ENCODE data around the gene TSPAN14. TPM values are rescaled to one million over a fixed set of nuclear protein-coding genes. Genes with fewer than 3 reads are reported as not detected.

The TSPAN14 gene
- polyA plus RNA-seq, 3 donors, result 123 to 160 (median 146) TPM

DNA sequence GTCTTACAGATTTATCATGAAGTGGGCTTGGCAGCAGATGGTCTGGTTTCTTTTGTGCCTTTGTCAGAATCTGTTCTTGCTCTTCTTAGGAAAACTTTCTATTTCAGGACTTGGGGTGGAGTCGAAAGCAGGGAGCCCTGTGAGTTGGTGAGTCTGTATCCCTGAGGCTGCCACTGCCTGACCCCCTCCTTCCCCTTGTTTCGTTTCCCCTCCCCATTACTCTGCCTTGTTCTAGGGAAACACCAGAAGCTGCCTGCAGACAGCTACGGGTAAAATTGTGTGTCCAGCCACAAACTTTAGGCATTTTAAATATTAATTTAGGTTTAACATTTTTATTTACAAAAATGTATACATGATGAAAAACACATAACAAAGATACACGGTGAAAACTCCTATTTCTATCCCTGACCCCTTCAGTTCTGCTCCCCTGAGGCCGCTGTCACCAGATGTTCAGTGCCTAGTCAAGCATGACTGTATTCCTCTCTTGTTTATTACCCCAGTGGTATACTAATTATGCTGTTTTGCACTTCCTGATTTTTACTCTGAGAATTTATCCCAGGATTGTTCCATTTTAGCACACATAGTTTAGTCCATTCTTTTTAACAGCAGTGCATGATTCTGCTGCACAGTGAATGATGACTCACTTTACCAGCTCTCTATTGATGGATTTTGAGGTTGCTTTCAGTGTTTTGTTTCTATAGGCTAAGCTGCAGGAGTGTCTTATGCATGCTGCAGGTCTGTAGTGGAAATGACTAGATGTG is 9.1 kb downstream of the TSPAN14 start:
- H2AFZ ChIP-seq (ENCODE audit: insufficient read depth, low read depth, low read length, poor library complexity, severe bottlenecking), result no peak overlapping the region
- Mint-ChIP-seq H3K36me3 (peaks cover 18 to 41% of the 10 kb centered on the region in 2 donors), H3K4me3 (peak overlapping the region; percentile 24 to 56), H3K27ac (peak overlapping the region; percentile 79 to 94 (median 87)), H3K9me3 (peaks cover 0 to 3% (median 0%) of the 10 kb centered on the region in 7 donors), H3K4me1 (peaks cover 99% of the 10 kb centered on the region), H3K27me3 (ENCODE audit: low read depth in 3 of 3) (peaks cover 0 to 2% (median 0%) of the 10 kb centered on the region in 3 donors)
- H3K9me3 ChIP-seq (replicated peaks in 1 of 2; ENCODE audit: control insufficient read depth in 1 of 2, insufficient read depth in 1 of 2, low read length in 2 of 2), result no peaks in the 10 kb centered on the region
- H3K36me3 ChIP-seq (replicated peaks in 1 of 2; ENCODE audit: control insufficient read depth in 1 of 2, insufficient read depth in 2 of 2, low read length in 2 of 2), result peaks cover 0 to 10% of the 10 kb centered on the region in 2 donors
- DNase-seq, result peak in 1 of 3 donors; percentile 58
- H3K79me2 ChIP-seq (ENCODE audit: insufficient read depth, low read length), result peaks cover 100% of the 10 kb centered on the region
- peaks cover 100% of the 10 kb centered on the region for H4K20me1 ChIP-seq (ENCODE audit: insufficient read depth, low read length)
- WGBS (ENCODE audit: insufficient coverage), result 40% methylated on average over 2 of the region's 5 CpGs
- TF ChIP-seq, protein P1, sequence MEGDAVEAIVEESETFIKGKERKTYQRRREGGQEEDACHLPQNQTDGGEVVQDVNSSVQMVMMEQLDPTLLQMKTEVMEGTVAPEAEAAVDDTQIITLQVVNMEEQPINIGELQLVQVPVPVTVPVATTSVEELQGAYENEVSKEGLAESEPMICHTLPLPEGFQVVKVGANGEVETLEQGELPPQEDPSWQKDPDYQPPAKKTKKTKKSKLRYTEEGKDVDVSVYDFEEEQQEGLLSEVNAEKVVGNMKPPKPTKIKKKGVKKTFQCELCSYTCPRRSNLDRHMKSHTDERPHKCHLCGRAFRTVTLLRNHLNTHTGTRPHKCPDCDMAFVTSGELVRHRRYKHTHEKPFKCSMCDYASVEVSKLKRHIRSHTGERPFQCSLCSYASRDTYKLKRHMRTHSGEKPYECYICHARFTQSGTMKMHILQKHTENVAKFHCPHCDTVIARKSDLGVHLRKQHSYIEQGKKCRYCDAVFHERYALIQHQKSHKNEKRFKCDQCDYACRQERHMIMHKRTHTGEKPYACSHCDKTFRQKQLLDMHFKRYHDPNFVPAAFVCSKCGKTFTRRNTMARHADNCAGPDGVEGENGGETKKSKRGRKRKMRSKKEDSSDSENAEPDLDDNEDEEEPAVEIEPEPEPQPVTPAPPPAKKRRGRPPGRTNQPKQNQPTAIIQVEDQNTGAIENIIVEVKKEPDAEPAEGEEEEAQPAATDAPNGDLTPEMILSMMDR (IDR thresholded peaks at IDR 0.05), result no peak
- H3K4me1 ChIP-seq (ENCODE audit: control insufficient read depth in 1 of 2, insufficient read depth in 2 of 2, low read length in 2 of 2), result peaks cover 100% of the 10 kb centered on the region in 2 donors
- intact Hi-C loops (cut with micrococcal nuclease), result loop anchor here in 1 of 2 donors (1.0 kb wide), 1 partner anchor 8 kb away; no protein-coding TSS in a partner anchor
- no peak overlapping the region for H3K9ac ChIP-seq (ENCODE audit: insufficient read depth, low read length, poor library complexity, severe bottlenecking)
- peak overlapping the region in 1 of 3 experiments; percentile 37 for H3K4me3 ChIP-seq (replicated peaks in 1 of 3; ENCODE audit: low read depth in 2 of 3, low read length in 3 of 3)
- H3K27me3 ChIP-seq (ENCODE audit: control insufficient read depth in 2 of 2, insufficient read depth in 2 of 2, low read length in 2 of 2), result no peaks in the 10 kb centered on the region
- H3K27ac ChIP-seq (ENCODE audit: low read depth in 1 of 2, low read length in 2 of 2), result peak overlapping the region; percentile 65 to 92
- peak overlapping the region; percentile 49 for H3K4me2 ChIP-seq (replicated peaks; ENCODE audit: extremely low read depth, low read length, poor library complexity, severe bottlenecking)

DNA sequence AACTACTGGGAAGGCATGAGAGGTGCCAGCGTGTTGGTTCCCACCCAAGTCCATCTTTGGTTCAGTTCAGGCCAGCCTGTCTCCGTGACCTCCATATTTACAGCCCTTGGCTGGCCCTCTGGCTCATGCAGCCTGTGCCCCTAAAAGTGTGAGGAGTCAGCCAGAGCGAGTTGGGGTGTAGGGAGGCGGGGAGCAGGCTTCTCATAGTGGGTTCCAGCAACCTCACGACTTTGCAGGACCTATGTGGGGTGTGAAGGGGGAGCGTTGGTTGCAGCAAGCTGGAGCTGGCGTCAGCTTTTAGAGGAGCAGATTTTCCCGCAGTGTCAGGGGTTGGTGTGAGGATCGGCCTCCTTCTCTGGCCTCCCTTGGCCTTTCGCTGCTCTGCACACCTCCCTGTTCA is 9.8 kb downstream of the TSPAN14 start:
- H4K20me1 ChIP-seq (ENCODE audit: insufficient read depth, low read length), result peaks cover 100% of the 10 kb centered on the region
- H3K27ac Mint-ChIP-seq, result peak overlapping the region in 6 of 7 donors; percentile 75 to 94 (median 86)
- TF ChIP-seq, protein P1 (IDR thresholded peaks at IDR 0.05), result no peak
- peaks cover 22 to 43% of the 10 kb centered on the region in 2 donors for H3K36me3 Mint-ChIP-seq
- H3K27ac ChIP-seq (ENCODE audit: low read depth in 1 of 2, low read length in 2 of 2), result peak overlapping the region in 1 of 2 donors; percentile 92
- no peak overlapping the region for H2AFZ ChIP-seq (ENCODE audit: insufficient read depth, low read depth, low read length, poor library complexity, severe bottlenecking)
- H3K4me2 ChIP-seq (replicated peaks; ENCODE audit: extremely low read depth, low read length, poor library complexity, severe bottlenecking), result peak overlapping the region; percentile 49
- H3K9me3 Mint-ChIP-seq, result peaks cover 0 to 3% (median 0%) of the 10 kb centered on the region in 7 donors
- no peaks in the 10 kb centered on the region for H3K9me3 ChIP-seq (replicated peaks in 1 of 2; ENCODE audit: control insufficient read depth in 1 of 2, insufficient read depth in 1 of 2, low read length in 2 of 2)
- H3K36me3 ChIP-seq (replicated peaks in 1 of 2; ENCODE audit: control insufficient read depth in 1 of 2, insufficient read depth in 2 of 2, low read length in 2 of 2), result peaks cover 5 to 17% of the 10 kb centered on the region in 2 donors
- no peak overlapping the region for H3K9ac ChIP-seq (ENCODE audit: insufficient read depth, low read length, poor library complexity, severe bottlenecking)
- peaks cover 99 to 100% of the 10 kb centered on the region in 2 donors for H3K4me1 ChIP-seq (ENCODE audit: control insufficient read depth in 1 of 2, insufficient read depth in 2 of 2, low read length in 2 of 2)
- intact Hi-C loops (cut with micrococcal nuclease), result loop anchor here in 1 of 2 donors (1.0 kb wide), 1 partner anchor 9 kb away; no protein-coding TSS in a partner anchor
- H3K79me2 ChIP-seq (ENCODE audit: insufficient read depth, low read length), result peaks cover 100% of the 10 kb centered on the region
- H3K27me3 ChIP-seq (ENCODE audit: control insufficient read depth in 2 of 2, insufficient read depth in 2 of 2, low read length in 2 of 2), result no peaks in the 10 kb centered on the region
- peaks cover 0 to 2% (median 0%) of the 10 kb centered on the region in 3 donors for H3K27me3 Mint-ChIP-seq (ENCODE audit: low read depth in 3 of 3)
- 97% methylated on average over 8 of the region's 10 CpGs for WGBS (ENCODE audit: insufficient coverage)
- no peak overlapping the region for H3K4me3 Mint-ChIP-seq
- peaks cover 99% of the 10 kb centered on the region for H3K4me1 Mint-ChIP-seq
- no peak for DNase-seq
- H3K4me3 ChIP-seq (replicated peaks in 1 of 3; ENCODE audit: low read depth in 2 of 3, low read length in 3 of 3), result peak overlapping the region in 1 of 3 experiments; percentile 37

Measured in CD14-positive monocyte (primary cell).